Measurements from ENCODE around the gene PAPOLA.
"Not testable (repeated sequence)": the region's sequence is repeated elsewhere in the genome, so short reads cannot be mapped to it uniquely, and the experiment has no call there.

The PAPOLA gene

GRCh38 chr14:96503306-96503679, 1.1 kb downstream of the PAPOLA start:
- no peak for DNase-seq

- DNase-seq: not testable (repeated sequence)
These were observed 2.2 kb downstream of the PAPOLA start for GRCh38 chr14:96504353-96504752.

- DNase-seq: no peak
These were observed 5.5 kb downstream of the PAPOLA start for GRCh38 chr14:96507723-96508122.

GRCh38 chr14:96508900-96509299, 6.7 kb downstream of the PAPOLA start:
- no peak for DNase-seq

- DNase-seq: no peak
These were observed 7.4 kb downstream of the PAPOLA start for GRCh38 chr14:96509457-96510090.

- DNase-seq: no peak
These were observed 9.0 kb downstream of the PAPOLA start for GRCh38 chr14:96511146-96511545.

GRCh38 chr14:96511667-96512066, 9.5 kb downstream of the PAPOLA start:
- no peak for DNase-seq

GRCh38 chr14:96512122-96512521, 9.9 kb downstream of the PAPOLA start:
- DNase-seq: no peak

GRCh38 chr14:96512602-96513397, 10.6 kb downstream of the PAPOLA start:
- DNase-seq: no peak

GRCh38 chr14:96514694-96515093, 12.5 kb downstream of the PAPOLA start:
- DNase-seq: no peak

GRCh38 chr14:96515731-96516130, 13.5 kb downstream of the PAPOLA start:
- DNase-seq: no peak

- no peak for DNase-seq
These were observed 14.2 kb downstream of the PAPOLA start for GRCh38 chr14:96516351-96516750.

GRCh38 chr14:96519970-96520369, 17.8 kb downstream of the PAPOLA start:
- no peak for DNase-seq

GRCh38 chr14:96525452-96525851, 23.3 kb downstream of the PAPOLA start:
- DNase-seq: no peak

GRCh38 chr14:96532632-96533031, 30.4 kb downstream of the PAPOLA start:
- DNase-seq: no peak

- no peak for DNase-seq
These were observed 34.6 kb downstream of the PAPOLA start for GRCh38 chr14:96536807-96537206.

- no peak for DNase-seq
These were observed 36.2 kb downstream of the PAPOLA start for GRCh38 chr14:96538097-96538989.

- DNase-seq: no peak
These were observed 36.8 kb downstream of the PAPOLA start for GRCh38 chr14:96538990-96539317.

- no peak for DNase-seq
These were observed 52.2 kb downstream of the PAPOLA start for GRCh38 chr14:96554315-96554910.

GRCh38 chr14:96559571-96559970, 57.4 kb downstream of the PAPOLA start:
- DNase-seq: peak; percentile 50

- DNase-seq: no peak
These were observed 62.2 kb downstream of the PAPOLA start for GRCh38 chr14:96564389-96564788.

GRCh38 chr14:96565811-96566210, 63.6 kb downstream of the PAPOLA start:
- no peak for DNase-seq

GRCh38 chr14:96567289-96567899, 65.2 kb downstream of the PAPOLA start:
- no peak for DNase-seq
